Panc1 (cell line): Measurements from ENCODE around the gene UQCRH.
"Not testable (repeated sequence)": the region's sequence is repeated elsewhere in the genome, so short reads cannot be mapped to it uniquely, and the experiment has no call there.

Experiments used
- CTCF ChIP-seq: fragments of 450-650 bp; IDR thresholded peaks from 2 replicates; pipeline ENCODE4 v1.5.1; 2017; ENCODE audit warnings: mild to moderate bottlenecking
- POLR2AphosphoS5 ChIP-seq: IDR thresholded peaks from 2 replicates; pipeline ENCODE4 v1.6.1; 2012; ENCODE audit warnings: mild to moderate bottlenecking, low read depth, low read length, moderate library complexity
- REST ChIP-seq, 2 experiments: IDR thresholded peaks; 2 replicates each; pipeline ENCODE4 v1.6.1; 2011 to 2012; ENCODE audit warnings: low read depth in 2 of 2, control low read depth in 1 of 2, low read length in 1 of 2, mild to moderate bottlenecking in 1 of 2, moderate library complexity in 1 of 2; ENCODE audit not compliant: insufficient read depth in 1 of 2
- TCF7L2 ChIP-seq: IDR thresholded peaks from 2 replicates; pipeline ENCODE4 v1.6.1; 2011; ENCODE audit warnings: mild to moderate bottlenecking, low read depth, low read length, inconsistent platforms

- not testable (repeated sequence) for TF ChIP-seq CTCF; TCF7L2; REST (IDR thresholded peaks at IDR 0.05; ENCODE audit: insufficient read depth in 1 of 2, low read depth in 2 of 2, low read length in 1 of 2); POLR2AphosphoS5
These were observed 33.9 kb downstream of the UQCRH start for GRCh38 chr1:46337409-46337808.
